OCI-LY7 (cell line): ENCODE data around the gene TRABD2B. TPM values are rescaled to one million over a fixed set of nuclear protein-coding genes. Genes with fewer than 3 reads are reported as not detected.

ENCODE experiments used
- BruUV-seq: library from RNA; stranded (reverse); fragments of 400-500 nt; replicated peaks from 2 replicates; lab custom pipeline; 2021; lab: Mats Ljungman, UMichigan
- CTCF ChIA-PET: fragments of 300-600 bp; sonication (Branson Sonifier 250); formaldehyde crosslinking; loops from one replicate; lab custom pipeline; 2022; ENCODE audit warnings: antibody characterized with exemption; ENCODE audit not compliant: unreplicated experiment; lab: Charles Lee
- POLR2A ChIA-PET: fragments of 300-600 bp; sonication (Branson Sonifier 250); formaldehyde crosslinking; loops from one replicate; lab custom pipeline; 2022; ENCODE audit warnings: antibody characterized with exemption; lab: Charles Lee
- DNase-seq: peaks from one replicate; pipeline ENCODE4 v3.0.0-alpha.2; 2015; ENCODE audit warnings: low spot score
- H2AFZ ChIP-seq: fragments of 200-600 bp; sonication (generic), shearing (Covaris generic); 2 replicates; pipeline ENCODE4 v1.6.1; 2014; ENCODE audit warnings: mild to moderate bottlenecking, antibody characterized with exemption, low read length, moderate library complexity
- H3K27ac ChIP-seq: fragments of 200-600 bp; sonication (generic); 2 replicates; pipeline ENCODE4 v1.5.1; 2014; ENCODE audit warnings: mixed run types, low read depth, mild to moderate bottlenecking, moderate library complexity, low read length, inconsistent platforms; ENCODE audit not compliant: poor library complexity, severe bottlenecking
- H3K36me3 ChIP-seq: fragments of 200-600 bp; sonication (generic); 2 replicates; pipeline ENCODE4 v1.6.1; 2014; ENCODE audit warnings: mild to moderate bottlenecking, antibody characterized with exemption, low read length, moderate library complexity, mixed read lengths; ENCODE audit not compliant: insufficient read depth
- H3K4me1 ChIP-seq: fragments of 200-600 bp; sonication (generic); 2 replicates; pipeline ENCODE4 v1.5.1; 2014; ENCODE audit warnings: mild to moderate bottlenecking, low read length; ENCODE audit not compliant: insufficient read depth, poor library complexity, severe bottlenecking
- H3K4me2 ChIP-seq: fragments of 200-600 bp; sonication (generic); 2 replicates; pipeline ENCODE4 v1.6.1; 2014; ENCODE audit warnings: mild to moderate bottlenecking, low read length
- H3K4me3 ChIP-seq: fragments of 200-600 bp; sonication (generic); 2 replicates; pipeline ENCODE4 v1.5.1; 2014; ENCODE audit warnings: mild to moderate bottlenecking, low read depth, low read length; ENCODE audit not compliant: poor library complexity, severe bottlenecking
- H3K79me2 ChIP-seq: fragments of 200-600 bp; sonication (generic); 2 replicates; pipeline ENCODE4 v1.6.1; 2016; ENCODE audit warnings: low read depth, mild to moderate bottlenecking, low read length, moderate library complexity, mixed read lengths; ENCODE audit not compliant: insufficient read depth
- H3K9me2 ChIP-seq: fragments of 200-600 bp; sonication (generic); 2 replicates; pipeline ENCODE4 v1.6.1; 2016; ENCODE audit warnings: mild to moderate bottlenecking, low read length, mixed read lengths; ENCODE audit not compliant: insufficient read depth
- H3K9me3 ChIP-seq: fragments of 200-600 bp; sonication (generic); 2 replicates; pipeline ENCODE4 v1.6.1; 2014; ENCODE audit warnings: mild to moderate bottlenecking, mixed run types, low read length, mixed read lengths
- H4K20me1 ChIP-seq: fragments of 200-600 bp; sonication (generic); 2 replicates; pipeline ENCODE4 v1.6.1; 2014; ENCODE audit warnings: mild to moderate bottlenecking, antibody characterized with exemption, low read length, moderate library complexity, mixed read lengths; ENCODE audit not compliant: insufficient read depth
- CTCF ChIP-seq: fragments of 200-600 bp; sonication (generic); conservative IDR thresholded peaks from 2 replicates; pipeline ENCODE4 v1.5.1; 2014; ENCODE audit warnings: mild to moderate bottlenecking, antibody characterized with exemption, low read length, moderate library complexity, mixed read lengths
- EZH2phosphoT487 ChIP-seq: fragments of 200-600 bp; sonication (generic); IDR thresholded peaks from 2 replicates; pipeline ENCODE4 v1.6.1; 2018; ENCODE audit warnings: low read depth, borderline replicate concordance, mild to moderate bottlenecking, mixed run types, antibody characterized with exemption, low read length, moderate library complexity, mixed read lengths
- intact Hi-C: fragments of 100-400 bp; cut with micrococcal nuclease; formaldehyde crosslinking; loops from one replicate; pipeline ENCODE4 v1.10.0; 2022; ENCODE audit not compliant: unreplicated experiment
- total RNA-seq, 2 experiments: library from RNA; depleted of rRNA in 1 of 2; stranded (reverse); fragments of >200 nt in 1 of 2; shearing (Covaris generic) in 1 of 2; gene quantifications; 2 replicates each; pipeline ENCODE4 v1.2.3, GENCODE V29; 2014 to 2022

TRABD2B gene
- total RNA-seq, 2 experiments from 2014 or later, result not detected

DNA sequence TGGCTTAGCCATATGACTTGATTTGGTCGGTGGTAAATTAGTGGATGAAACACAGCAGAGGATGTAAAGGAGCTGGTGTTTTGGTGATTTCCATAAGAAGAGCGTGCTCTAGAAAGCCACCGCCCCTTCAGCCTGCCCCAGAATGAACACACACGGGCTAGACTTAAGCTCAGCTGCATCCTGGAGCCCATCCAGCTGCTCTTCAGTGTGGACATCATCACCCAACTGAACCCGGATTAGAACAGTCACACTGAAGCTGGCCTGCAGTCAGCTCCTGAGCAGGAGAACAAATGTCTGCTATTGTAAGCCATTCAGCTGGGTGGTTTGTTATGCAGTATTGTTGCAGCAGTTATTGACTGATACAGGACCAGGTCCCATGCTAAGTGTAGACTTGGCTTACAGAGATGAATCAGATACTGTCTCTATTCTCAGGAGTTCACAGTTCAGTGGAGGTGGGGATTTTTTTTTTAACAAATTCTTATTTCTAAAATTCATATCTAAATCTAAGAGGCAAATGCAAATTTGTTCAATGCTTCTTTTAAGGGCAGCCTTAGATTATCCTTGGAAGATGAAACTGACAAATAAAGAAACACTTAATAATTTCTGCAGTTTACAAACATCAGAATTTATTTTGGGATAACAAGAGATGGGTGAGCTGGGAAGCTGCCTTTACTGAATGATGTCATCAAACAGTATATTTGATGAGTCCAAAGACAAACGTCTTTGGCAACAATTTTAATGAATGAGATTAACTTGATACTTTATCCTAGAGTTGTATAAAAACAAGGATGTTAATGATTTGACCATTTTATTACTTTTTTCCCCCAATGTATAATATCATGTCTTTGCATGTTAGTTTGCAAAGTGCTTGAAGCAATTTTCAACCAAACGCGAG is 251.2 kb downstream of the TRABD2B start:
- no peak for TF ChIP-seq EZH2phosphoT487
- no peak for TF ChIP-seq CTCF
- CTCF ChIA-PET, result interaction anchor here (1.1 kb wide), 1 partner anchor 20 kb away, joined by 5 read pairs; no protein-coding TSS in a partner anchor
- Histone ChIP-seq H3K9me2 (no peaks in the 10 kb centered on the region), H4K20me1 (no peaks in the 10 kb centered on the region), H3K4me2 (no peak overlapping the region), H3K27ac (no peak overlapping the region), H2AFZ (no peak overlapping the region), H3K9me3 (no peaks in the 10 kb centered on the region), H3K4me3 (no peak overlapping the region), H3K36me3 (no peaks in the 10 kb centered on the region), H3K79me2 (no peaks in the 10 kb centered on the region), H3K4me1 (no peaks in the 10 kb centered on the region)
- POLR2A ChIA-PET, result no interaction called here
- no TSS peak for BruUV-seq
- intact Hi-C loops, result no loop called here
- no peak for DNase-seq

GRCh38 chr1:47742890-47743760 is 254.1 kb downstream of the TRABD2B start:
- intact Hi-C loops, result no loop called here
- POLR2A ChIA-PET, result no interaction called here
- no peak for DNase-seq
- CTCF ChIA-PET, result no interaction called here
- Histone ChIP-seq H3K4me3 (no peak overlapping the region), H4K20me1 (no peaks in the 10 kb centered on the region), H3K79me2 (no peaks in the 10 kb centered on the region), H3K9me2 (no peaks in the 10 kb centered on the region), H3K36me3 (no peaks in the 10 kb centered on the region), H3K4me2 (no peak overlapping the region), H3K9me3 (no peaks in the 10 kb centered on the region), H2AFZ (no peak overlapping the region), H3K27ac (no peak overlapping the region), H3K4me1 (no peaks in the 10 kb centered on the region)
- no peak for TF ChIP-seq CTCF
- no peak for TF ChIP-seq EZH2phosphoT487
- no TSS peak for BruUV-seq
